ENCODE results near the gene FOXN3.

DNA sequence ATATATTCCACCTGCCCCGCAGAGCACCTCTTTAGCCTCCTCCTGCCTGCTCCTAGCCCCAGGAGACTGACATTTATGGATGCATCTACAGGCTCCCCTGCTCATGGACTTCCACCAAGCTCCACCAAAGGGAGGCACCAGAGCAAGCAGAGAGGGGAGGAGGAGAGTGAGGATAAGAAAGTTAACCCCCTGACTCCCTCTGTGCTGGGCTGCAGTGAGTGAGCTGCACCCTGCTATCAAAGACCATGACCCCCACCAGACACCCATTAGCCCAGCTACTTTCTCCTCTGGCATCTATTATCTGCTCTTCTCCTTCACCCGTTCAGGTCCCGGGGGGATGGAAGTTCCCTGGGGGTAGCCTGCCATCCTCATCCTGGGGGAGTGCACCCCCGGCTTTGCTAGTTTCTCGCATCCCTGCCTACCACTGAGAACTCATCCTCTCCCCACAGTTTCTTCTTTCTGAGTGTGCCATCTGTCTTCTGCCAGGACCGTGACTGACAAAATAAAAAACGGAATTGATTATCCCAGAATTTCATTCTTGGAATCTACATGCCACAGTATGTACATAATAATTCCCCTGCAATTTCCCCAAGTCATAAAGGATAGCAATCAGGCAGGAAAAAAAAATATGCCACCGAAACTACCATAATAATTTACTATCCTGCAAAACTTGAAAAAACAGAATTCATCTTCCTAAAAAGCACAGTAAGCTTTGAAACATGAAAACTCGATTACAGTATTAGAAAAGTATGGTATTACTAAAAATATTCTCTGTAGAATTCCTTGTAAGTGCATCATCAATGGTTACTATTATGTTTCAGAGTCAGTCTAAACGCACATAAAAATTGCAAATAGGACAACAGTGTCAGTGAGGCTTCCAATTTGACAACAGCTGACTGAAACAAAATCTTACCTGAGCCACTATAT, 45.2 kb downstream of the FOXN3 start:
- TF ChIP-seq, protein P1, sequence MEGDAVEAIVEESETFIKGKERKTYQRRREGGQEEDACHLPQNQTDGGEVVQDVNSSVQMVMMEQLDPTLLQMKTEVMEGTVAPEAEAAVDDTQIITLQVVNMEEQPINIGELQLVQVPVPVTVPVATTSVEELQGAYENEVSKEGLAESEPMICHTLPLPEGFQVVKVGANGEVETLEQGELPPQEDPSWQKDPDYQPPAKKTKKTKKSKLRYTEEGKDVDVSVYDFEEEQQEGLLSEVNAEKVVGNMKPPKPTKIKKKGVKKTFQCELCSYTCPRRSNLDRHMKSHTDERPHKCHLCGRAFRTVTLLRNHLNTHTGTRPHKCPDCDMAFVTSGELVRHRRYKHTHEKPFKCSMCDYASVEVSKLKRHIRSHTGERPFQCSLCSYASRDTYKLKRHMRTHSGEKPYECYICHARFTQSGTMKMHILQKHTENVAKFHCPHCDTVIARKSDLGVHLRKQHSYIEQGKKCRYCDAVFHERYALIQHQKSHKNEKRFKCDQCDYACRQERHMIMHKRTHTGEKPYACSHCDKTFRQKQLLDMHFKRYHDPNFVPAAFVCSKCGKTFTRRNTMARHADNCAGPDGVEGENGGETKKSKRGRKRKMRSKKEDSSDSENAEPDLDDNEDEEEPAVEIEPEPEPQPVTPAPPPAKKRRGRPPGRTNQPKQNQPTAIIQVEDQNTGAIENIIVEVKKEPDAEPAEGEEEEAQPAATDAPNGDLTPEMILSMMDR (conservative IDR thresholded peaks at IDR 0.05; ENCODE audit: low read depth in 2 of 2): 0 out of 4 replicates have a peak, but pooled peaks of 1 of the 2 experiments have one; percentile 19
- TF ChIP-seq EZH2phosphoT487 (IDR thresholded peaks at IDR 0.05; ENCODE audit: unreplicated experiment) (no peak), EZH2 (IDR thresholded peaks at IDR 0.05; ENCODE audit: low read depth, unreplicated experiment) (no peak), POLR2AphosphoS5 (IDR thresholded peaks at IDR 0.05; ENCODE audit: low read depth) (no peak), CREB1 (CRISPR knock-in tag; IDR thresholded peaks at IDR 0.05; ENCODE audit: low read depth) (no peak), JUNB (IDR thresholded peaks at IDR 0.05; ENCODE audit: unreplicated experiment) (no peak)
- TF ChIP-seq, protein P2, sequence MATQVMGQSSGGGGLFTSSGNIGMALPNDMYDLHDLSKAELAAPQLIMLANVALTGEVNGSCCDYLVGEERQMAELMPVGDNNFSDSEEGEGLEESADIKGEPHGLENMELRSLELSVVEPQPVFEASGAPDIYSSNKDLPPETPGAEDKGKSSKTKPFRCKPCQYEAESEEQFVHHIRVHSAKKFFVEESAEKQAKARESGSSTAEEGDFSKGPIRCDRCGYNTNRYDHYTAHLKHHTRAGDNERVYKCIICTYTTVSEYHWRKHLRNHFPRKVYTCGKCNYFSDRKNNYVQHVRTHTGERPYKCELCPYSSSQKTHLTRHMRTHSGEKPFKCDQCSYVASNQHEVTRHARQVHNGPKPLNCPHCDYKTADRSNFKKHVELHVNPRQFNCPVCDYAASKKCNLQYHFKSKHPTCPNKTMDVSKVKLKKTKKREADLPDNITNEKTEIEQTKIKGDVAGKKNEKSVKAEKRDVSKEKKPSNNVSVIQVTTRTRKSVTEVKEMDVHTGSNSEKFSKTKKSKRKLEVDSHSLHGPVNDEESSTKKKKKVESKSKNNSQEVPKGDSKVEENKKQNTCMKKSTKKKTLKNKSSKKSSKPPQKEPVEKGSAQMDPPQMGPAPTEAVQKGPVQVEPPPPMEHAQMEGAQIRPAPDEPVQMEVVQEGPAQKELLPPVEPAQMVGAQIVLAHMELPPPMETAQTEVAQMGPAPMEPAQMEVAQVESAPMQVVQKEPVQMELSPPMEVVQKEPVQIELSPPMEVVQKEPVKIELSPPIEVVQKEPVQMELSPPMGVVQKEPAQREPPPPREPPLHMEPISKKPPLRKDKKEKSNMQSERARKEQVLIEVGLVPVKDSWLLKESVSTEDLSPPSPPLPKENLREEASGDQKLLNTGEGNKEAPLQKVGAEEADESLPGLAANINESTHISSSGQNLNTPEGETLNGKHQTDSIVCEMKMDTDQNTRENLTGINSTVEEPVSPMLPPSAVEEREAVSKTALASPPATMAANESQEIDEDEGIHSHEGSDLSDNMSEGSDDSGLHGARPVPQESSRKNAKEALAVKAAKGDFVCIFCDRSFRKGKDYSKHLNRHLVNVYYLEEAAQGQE (IDR thresholded peaks at IDR 0.05; ENCODE audit: unreplicated experiment): no peak

Measured in GM23338 (cell line).